CD14-positive monocyte (primary cell): ENCODE measurements around the gene LRBA. TPM values are rescaled to one million over a fixed set of nuclear protein-coding genes. Genes with fewer than 3 reads are reported as not detected.

Experiments used
- DNase-seq, 3 donors: peaks; one replicate each; pipeline ENCODE4 v3.0.0-alpha.2; 2011 to 2022
- H2AFZ ChIP-seq: 2 replicates; pipeline ENCODE4 v1.6.0; 2012; ENCODE audit warnings: mild to moderate bottlenecking, low read depth, low read length, inconsistent platforms; ENCODE audit not compliant: insufficient read depth, poor library complexity, severe bottlenecking
- H3K27ac ChIP-seq, 2 donors: 1 replicate in 1 of 2; 2 replicates in 1 of 2; pipeline ENCODE4 v1.5.1; 2012 to 2013; ENCODE audit warnings: low read length in 2 of 2, control low read depth in 1 of 2, inconsistent platforms in 1 of 2, low read depth in 1 of 2, mild to moderate bottlenecking in 1 of 2
- H3K27me3 ChIP-seq, 2 donors: one replicate each; pipeline versions ENCODE4 v1.6.0 to v1.6.1; 2011 to 2013; ENCODE audit warnings: low read length in 2 of 2; ENCODE audit not compliant: control insufficient read depth in 2 of 2, insufficient read depth in 2 of 2
- H3K36me3 ChIP-seq, 2 donors: replicated peaks in 1 of 2; 1 replicate in 1 of 2; 2 replicates in 1 of 2; pipeline versions ENCODE4 v1.5.1 to v1.6.1; 2012 to 2013; ENCODE audit warnings: low read length in 2 of 2, control low read depth in 1 of 2, inconsistent platforms in 1 of 2, mild to moderate bottlenecking in 1 of 2; ENCODE audit not compliant: insufficient read depth in 2 of 2, control insufficient read depth in 1 of 2
- H3K4me1 ChIP-seq, 2 donors: 1 replicate in 1 of 2; 2 replicates in 1 of 2; pipeline versions ENCODE4 v1.5.1 to v1.6.1; 2012 to 2013; ENCODE audit warnings: low read length in 2 of 2, control low read depth in 1 of 2, inconsistent platforms in 1 of 2, mild to moderate bottlenecking in 1 of 2, moderate library complexity in 1 of 2; ENCODE audit not compliant: insufficient read depth in 2 of 2, control insufficient read depth in 1 of 2
- H3K4me2 ChIP-seq: replicated peaks from 2 replicates; pipeline ENCODE3; 2012; ENCODE audit warnings: low read length, moderate library complexity, mild to moderate bottlenecking; ENCODE audit not compliant: poor library complexity, severe bottlenecking; ENCODE audit errors: extremely low read depth
- H3K4me3 ChIP-seq, 3 experiments: fragments of 200-600 bp in 1 of 3; sonication (generic) in 1 of 3; replicated peaks in 1 of 3; 1 replicate in 2 of 3; 2 replicates in 1 of 3; pipeline ENCODE4 v1.5.1; 2011 to 2013; ENCODE audit warnings: low read length in 3 of 3, mild to moderate bottlenecking in 3 of 3, control low read depth in 2 of 3, low read depth in 2 of 3, inconsistent platforms in 1 of 3, moderate library complexity in 1 of 3
- H3K79me2 ChIP-seq: 2 replicates; pipeline ENCODE4 v1.6.0; 2012; ENCODE audit warnings: mild to moderate bottlenecking, control low read depth, inconsistent platforms, low read length, moderate library complexity; ENCODE audit not compliant: insufficient read depth
- H3K9ac ChIP-seq: 2 replicates; pipeline ENCODE4 v1.6.0; 2017; ENCODE audit warnings: low read length, mild to moderate bottlenecking; ENCODE audit not compliant: insufficient read depth, poor library complexity, severe bottlenecking
- H3K9me3 ChIP-seq, 2 donors: replicated peaks in 1 of 2; 1 replicate in 1 of 2; 2 replicates in 1 of 2; pipeline versions ENCODE4 v1.5.1 to v1.6.1; 2012 to 2013; ENCODE audit warnings: low read length in 2 of 2, control low read depth in 1 of 2; ENCODE audit not compliant: control insufficient read depth in 1 of 2, insufficient read depth in 1 of 2
- H4K20me1 ChIP-seq: 2 replicates; pipeline ENCODE4 v1.6.0; 2012; ENCODE audit warnings: mild to moderate bottlenecking, low read length, control low read depth, moderate library complexity; ENCODE audit not compliant: insufficient read depth
- H3K27ac Mint-ChIP-seq, 7 donors: one replicate each; pipeline ENCODE4 v1.8.0; 2020; ENCODE audit warnings: mild to moderate bottlenecking in 7 of 7, mixed read lengths in 7 of 7, moderate library complexity in 6 of 7, inconsistent platforms in 2 of 7
- H3K27me3 Mint-ChIP-seq, 3 donors: one replicate each; pipeline ENCODE4 v1.8.0; 2021 to 2022; ENCODE audit warnings: low read depth in 3 of 3, mild to moderate bottlenecking in 3 of 3, mixed read lengths in 3 of 3, moderate library complexity in 3 of 3, inconsistent platforms in 1 of 3
- H3K36me3 Mint-ChIP-seq, 2 donors: one replicate each; pipeline ENCODE4 v1.8.0; 2020; ENCODE audit warnings: mixed read lengths in 2 of 2, inconsistent platforms in 1 of 2, mild to moderate bottlenecking in 1 of 2
- H3K4me1 Mint-ChIP-seq: one replicate; pipeline ENCODE4 v1.8.0; 2020; ENCODE audit warnings: mild to moderate bottlenecking, mixed read lengths
- H3K4me3 Mint-ChIP-seq, 2 donors: one replicate each; pipeline ENCODE4 v1.8.0; 2020; ENCODE audit warnings: mild to moderate bottlenecking in 2 of 2, mixed read lengths in 2 of 2, moderate library complexity in 1 of 2
- H3K9me3 Mint-ChIP-seq, 7 donors: one replicate each; pipeline ENCODE4 v1.8.0; 2020 to 2022; ENCODE audit warnings: mixed read lengths in 7 of 7, mild to moderate bottlenecking in 6 of 7, moderate library complexity in 6 of 7, inconsistent platforms in 2 of 7
- WGBS: methylation state at CpG from one replicate; pipeline ENCODE4 v1.1.5; 2013; ENCODE audit warnings: missing lambda C conversion rate; ENCODE audit not compliant: insufficient coverage; 5-methylcytosine and 5-hydroxymethylcytosine counted together
- intact Hi-C, 2 donors: fragments of 100-400 bp; cut with micrococcal nuclease; formaldehyde crosslinking; loops; one replicate each; pipeline versions ENCODE4 v1.15.0 to v1.15.1; 2023
- polyA plus RNA-seq, 3 donors: library from polyadenylated mRNA; depleted of rRNA in 1 of 3; unstranded in 2 of 3; stranded (reverse) in 1 of 3; fragments of 300-500 nt in 2 of 3; fragments of >200 nt in 1 of 3; fragmentation: Illumina TruSeq in 2 of 3; gene quantifications; 1 replicate in 2 of 3; 2 replicates in 1 of 3; pipeline ENCODE4 v1.2.3, GENCODE V29; 2012 to 2021
- TF ChIP-seq, protein P1 (sequence below): fragments of 200-600 bp; IDR thresholded peaks from one replicate; pipeline ENCODE4 v1.8.0; 2022; ENCODE audit warnings: antibody characterized with exemption, mild to moderate bottlenecking

The LRBA gene
- polyA plus RNA-seq, 3 donors = 1.5 to 5.5 (median 4.4) TPM

DNA sequence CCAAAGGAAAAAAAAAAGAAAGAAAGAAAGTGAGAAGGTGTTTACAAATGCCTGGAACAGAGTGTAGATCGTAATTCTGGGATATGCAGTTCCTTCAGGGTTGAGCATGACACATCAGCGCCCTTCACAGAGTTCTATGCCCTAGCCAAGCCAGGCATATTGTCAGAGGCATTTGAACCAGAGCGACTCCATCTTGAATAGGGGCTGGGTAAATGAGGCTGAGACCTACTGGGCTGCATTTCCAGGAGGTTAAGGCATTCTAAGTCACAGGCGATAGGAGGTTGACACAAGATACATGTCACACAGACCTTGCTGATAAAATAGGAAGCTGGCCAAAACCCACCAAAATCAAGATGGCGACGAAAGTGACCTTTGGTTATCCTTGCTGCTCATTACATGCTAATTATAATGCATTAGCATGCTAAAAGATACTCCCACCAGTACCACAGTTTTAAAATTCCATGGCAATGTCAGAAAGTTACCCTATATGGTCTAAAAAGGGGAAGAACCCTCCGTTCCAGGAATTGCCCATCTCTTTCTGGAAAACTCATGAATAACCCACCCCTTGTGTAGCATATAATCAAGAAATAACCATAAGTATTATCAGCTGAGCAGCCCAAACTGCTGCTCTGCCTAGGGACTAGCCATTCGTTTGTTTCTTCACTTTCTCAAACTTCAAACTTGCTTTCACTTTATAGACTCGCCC lies 23.5 kb upstream of the LRBA start:
- Mint-ChIP-seq H3K36me3 (no peaks in the 10 kb centered on the region), H3K4me3 (no peak overlapping the region), H3K27ac (no peak overlapping the region), H3K9me3 (peaks cover 0 to 3% (median 0%) of the 10 kb centered on the region in 7 donors), H3K27me3 (peaks cover 0 to 1% (median 0%) of the 10 kb centered on the region in 3 donors), H3K4me1 (peaks cover 9% of the 10 kb centered on the region)
- no peak overlapping the region for H3K4me2 ChIP-seq
- H4K20me1 ChIP-seq = no peaks in the 10 kb centered on the region
- no peak overlapping the region for H3K9ac ChIP-seq
- no peak for DNase-seq
- no peaks in the 10 kb centered on the region for H3K27me3 ChIP-seq
- no peak overlapping the region for H2AFZ ChIP-seq
- no peaks in the 10 kb centered on the region for H3K36me3 ChIP-seq
- H3K4me3 ChIP-seq = no peak overlapping the region
- TF ChIP-seq, protein P1, sequence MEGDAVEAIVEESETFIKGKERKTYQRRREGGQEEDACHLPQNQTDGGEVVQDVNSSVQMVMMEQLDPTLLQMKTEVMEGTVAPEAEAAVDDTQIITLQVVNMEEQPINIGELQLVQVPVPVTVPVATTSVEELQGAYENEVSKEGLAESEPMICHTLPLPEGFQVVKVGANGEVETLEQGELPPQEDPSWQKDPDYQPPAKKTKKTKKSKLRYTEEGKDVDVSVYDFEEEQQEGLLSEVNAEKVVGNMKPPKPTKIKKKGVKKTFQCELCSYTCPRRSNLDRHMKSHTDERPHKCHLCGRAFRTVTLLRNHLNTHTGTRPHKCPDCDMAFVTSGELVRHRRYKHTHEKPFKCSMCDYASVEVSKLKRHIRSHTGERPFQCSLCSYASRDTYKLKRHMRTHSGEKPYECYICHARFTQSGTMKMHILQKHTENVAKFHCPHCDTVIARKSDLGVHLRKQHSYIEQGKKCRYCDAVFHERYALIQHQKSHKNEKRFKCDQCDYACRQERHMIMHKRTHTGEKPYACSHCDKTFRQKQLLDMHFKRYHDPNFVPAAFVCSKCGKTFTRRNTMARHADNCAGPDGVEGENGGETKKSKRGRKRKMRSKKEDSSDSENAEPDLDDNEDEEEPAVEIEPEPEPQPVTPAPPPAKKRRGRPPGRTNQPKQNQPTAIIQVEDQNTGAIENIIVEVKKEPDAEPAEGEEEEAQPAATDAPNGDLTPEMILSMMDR = no peak
- H3K79me2 ChIP-seq = no peaks in the 10 kb centered on the region
- no peak overlapping the region for H3K27ac ChIP-seq
- no peaks in the 10 kb centered on the region for H3K9me3 ChIP-seq
- WGBS = 100% methylated on average over 6 of the region's 9 CpGs
- intact Hi-C loops = no loop called here
- H3K4me1 ChIP-seq = no peaks in the 10 kb centered on the region

DNA sequence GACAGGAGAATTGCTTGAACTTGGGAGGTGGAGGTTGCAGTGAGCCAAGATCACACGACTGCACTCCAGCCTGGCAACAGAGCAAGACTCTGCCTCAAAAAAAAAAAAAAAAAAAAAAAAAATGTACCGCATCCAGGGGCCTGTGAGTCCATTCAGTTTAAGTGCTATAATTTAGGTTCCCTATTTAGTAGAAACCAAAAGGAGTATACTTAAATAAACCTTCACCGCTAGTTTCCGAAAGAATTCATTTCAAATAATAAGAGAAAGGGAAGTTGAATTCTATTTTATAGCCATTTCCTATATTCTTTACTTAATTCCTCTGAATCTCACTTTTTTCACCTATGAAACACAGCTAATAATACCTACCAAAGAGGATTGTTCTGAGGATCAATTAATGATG lies 20.8 kb upstream of the LRBA start:
- peaks cover 0 to 1% (median 0%) of the 10 kb centered on the region in 3 donors for H3K27me3 Mint-ChIP-seq

More for the DNA sequence above, 20.8 kb upstream of the LRBA start:
- Histone ChIP-seq H3K27ac (no peak overlapping the region), H3K9ac (no peak overlapping the region), H3K4me2 (no peak overlapping the region), H3K4me3 (no peak overlapping the region), H3K36me3 (no peaks in the 10 kb centered on the region), H3K4me1 (peaks cover 9 to 10% of the 10 kb centered on the region in 2 donors), H3K9me3 (no peaks in the 10 kb centered on the region), H2AFZ (no peak overlapping the region), H4K20me1 (no peaks in the 10 kb centered on the region), H3K27me3 (no peaks in the 10 kb centered on the region), H3K79me2 (no peaks in the 10 kb centered on the region)
- Mint-ChIP-seq H3K27ac (no peak overlapping the region), H3K9me3 (peaks cover 0 to 2% (median 0%) of the 10 kb centered on the region in 7 donors), H3K4me3 (no peak overlapping the region), H3K36me3 (no peaks in the 10 kb centered on the region), H3K4me1 (peaks cover 24% of the 10 kb centered on the region)
- DNase-seq = no peak
- TF ChIP-seq, protein P1 = no peak
- no CpG with 5 or more reads among the region's 4 CpGs for WGBS
- intact Hi-C loops = no loop called here
